Activated CD4-positive, alpha-beta T cell treated with anti-CD3 and anti-CD28 coated beads for 1 hour (primary cell): ENCODE results near the gene GPR119.
"Not testable (repeated sequence)": the region's sequence is repeated elsewhere in the genome, so short reads cannot be mapped to it uniquely, and the experiment has no call there.

ENCODE experiments used
- DNase-seq: peaks from one replicate; pipeline ENCODE4 v3.0.0-alpha.2; 2020

Gene GPR119

DNA sequence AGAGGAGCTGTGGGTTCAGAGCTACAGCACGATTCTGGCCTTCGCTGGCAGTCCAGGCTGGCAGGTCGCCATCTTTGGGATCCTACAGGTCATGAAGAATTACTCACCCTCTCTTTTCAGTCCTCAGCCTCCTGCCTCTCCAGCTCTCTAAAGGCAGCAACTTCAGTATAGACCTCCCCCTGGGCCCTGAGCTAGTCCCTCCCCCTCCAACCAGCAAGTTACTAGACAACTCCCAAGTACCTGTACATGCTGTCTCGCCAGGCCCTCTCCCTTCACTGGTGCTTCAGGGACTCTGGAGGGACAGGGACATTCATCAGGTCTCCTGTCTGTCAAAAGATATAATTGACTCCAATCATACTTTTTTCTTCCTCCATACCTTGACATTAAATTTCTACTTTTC, at the start of gene GPR119:
GPR119 (minus strand) TSS at position 155 of the 400 bp plus-strand sequence. CDS start 227 bp downstream, outside the sequence.
- DNase-seq: no peak

DNA sequence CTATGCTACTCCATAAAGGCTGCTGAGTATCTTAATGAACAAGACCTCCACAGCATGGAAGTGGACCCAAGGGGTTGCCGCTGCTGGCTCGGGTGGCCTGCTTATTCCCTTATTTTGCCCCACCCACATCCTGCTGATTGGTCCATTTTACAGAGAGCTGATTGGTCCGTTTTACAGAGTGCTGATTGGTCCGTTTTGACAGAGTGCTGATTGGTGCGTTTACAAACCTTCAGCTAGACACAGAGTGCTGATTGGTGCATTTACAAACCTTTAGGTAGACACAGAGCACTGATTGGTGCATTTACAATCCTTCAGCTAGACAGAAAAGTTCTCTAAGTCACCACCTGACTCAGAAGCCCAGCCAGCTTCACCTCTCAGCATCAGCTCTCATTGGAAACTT, 43.8 kb upstream of the GPR119 start:
- not testable (repeated sequence) for DNase-seq

- no peak for DNase-seq
Measured at GRCh38 chrX:130426531-130426930, 41.1 kb upstream of the GPR119 start.

GRCh38 chrX:130419263-130419662, 33.8 kb upstream of the GPR119 start:
- DNase-seq: no peak

GRCh38 chrX:130418740-130419139, 33.3 kb upstream of the GPR119 start:
- no peak for DNase-seq

GRCh38 chrX:130418066-130418465, 32.6 kb upstream of the GPR119 start:
- no peak for DNase-seq

DNA sequence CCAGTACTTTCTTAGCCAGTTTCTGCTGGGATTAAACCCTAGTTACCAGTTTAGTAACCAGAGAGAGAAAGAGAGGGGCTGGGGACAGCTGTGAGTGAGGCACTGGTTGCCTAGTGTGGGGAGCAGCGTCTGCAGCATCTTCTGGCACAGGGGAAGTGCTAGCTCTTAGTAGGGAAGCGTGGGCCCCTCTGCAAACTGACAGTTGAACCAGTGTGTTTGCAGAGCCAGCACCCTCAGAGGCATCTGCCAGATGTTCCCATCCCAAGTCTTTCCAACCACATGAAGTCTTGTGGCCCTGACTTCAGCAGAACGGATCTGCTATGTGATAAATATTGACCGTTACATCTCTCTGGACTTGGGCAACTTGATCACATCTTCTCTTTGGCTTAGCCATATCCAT, 31.3 kb upstream of the GPR119 start:
- DNase-seq: no peak

DNA sequence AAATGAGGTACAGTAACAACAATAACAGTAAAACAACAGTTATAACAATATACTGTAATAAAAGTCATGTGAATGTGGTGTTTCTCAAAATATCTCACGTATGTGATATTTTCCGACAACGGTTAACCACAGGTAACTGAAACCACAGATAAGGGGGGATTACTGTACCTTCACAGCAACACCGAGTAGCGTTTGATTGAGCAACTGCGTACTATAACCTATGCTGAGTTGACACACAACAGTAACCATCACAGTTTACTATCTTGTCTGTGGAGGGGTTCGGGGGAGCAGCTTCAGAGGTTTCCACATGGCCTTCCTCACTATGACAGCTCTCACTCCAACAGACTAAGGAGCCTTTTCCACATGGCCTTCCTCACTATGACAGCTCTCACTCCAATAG, 29.7 kb upstream of the GPR119 start:
- DNase-seq: no peak

DNA sequence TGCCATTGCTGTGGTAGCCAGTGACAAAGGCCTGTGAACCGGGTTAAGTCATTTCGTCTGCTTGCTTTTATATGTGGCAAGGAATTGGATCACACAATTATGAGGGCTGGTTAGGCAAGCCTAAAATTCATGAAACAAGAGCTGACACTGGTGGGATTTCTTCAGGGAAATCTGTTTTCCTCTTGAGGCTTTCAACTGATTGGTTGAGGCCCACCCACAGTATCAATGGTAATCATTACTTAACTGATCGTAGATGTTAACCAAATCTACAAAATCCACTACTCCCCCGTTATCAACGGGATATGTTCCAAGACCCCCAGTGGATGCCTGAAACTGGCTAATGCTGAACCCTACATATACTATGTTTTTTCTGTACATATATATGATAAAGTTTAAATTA, 29.3 kb upstream of the GPR119 start:
- DNase-seq: no peak

GRCh38 chrX:130413415-130413814, 27.9 kb upstream of the GPR119 start:
- no peak for DNase-seq

DNA sequence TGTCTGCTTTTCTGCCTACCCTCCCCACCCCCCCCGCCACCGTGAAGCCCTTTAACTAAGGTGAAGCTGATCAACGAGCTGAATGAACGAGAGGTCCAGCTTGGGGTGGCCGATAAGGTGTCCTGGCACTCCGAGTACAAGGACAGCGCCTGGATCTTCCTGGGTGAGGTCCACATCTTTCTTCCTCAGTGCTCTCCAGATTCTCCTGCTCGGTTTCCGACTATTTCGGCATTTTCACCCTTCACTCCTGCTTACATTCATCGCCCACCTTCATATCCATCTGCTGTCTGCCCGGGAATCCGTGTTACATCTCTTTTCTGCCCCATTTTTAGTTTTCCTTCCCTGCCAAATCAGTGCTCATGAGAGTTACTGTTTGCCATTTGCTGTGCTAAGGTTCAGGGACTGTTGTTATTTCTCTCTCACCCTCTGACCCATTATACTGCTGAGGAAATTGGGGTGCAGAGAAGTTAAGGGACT, 16.8 kb upstream of the GPR119 start:
- no peak for DNase-seq

DNA sequence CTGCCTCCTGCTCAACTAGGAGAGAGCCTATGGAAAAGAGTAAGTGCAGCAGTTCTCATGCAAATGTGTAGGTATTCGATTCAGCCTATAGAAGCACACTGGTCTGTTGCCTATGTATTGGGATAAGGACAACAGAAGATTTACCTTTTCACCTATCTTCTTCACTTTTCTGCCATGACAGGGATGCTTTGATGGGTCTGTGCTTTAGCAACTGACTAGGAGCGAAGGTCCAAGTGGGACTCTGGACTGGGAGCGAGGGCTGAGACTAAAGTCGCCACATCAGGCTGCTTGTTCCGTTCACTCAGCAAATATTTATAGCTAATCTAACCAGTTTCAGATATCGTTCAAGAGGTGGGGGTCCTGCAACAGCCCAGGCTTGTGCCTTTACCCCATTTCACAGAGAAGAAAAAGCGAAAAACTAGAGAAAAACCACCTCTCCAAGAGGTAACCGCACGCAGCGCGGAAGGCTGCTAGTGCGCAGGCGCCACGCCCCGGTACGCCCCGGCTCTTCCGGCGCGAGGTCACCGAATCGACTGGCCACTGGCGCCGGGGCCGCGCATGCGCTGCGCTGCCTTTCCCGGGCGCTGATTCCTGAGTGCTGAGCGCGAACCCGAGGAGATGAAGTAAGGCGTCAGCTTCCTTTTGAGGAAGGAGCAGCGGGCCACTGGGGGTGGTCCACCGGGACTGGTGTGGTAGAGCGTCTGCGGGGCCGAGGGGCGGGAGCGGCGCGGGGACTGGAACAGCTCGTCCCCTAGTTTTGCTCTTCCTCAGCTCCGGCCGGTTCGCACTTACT, 16.1 kb upstream of the GPR119 start, which contains the start of gene RBMX2:
RBMX2 (plus strand) TSS at position 573 of the 793 bp plus-strand sequence; CDS start at position 619, 46 bp downstream.
- DNase-seq: peak; percentile 53

- no peak for DNase-seq
Measured at GRCh38 chrX:130395341-130395740, 9.9 kb upstream of the GPR119 start.

DNA sequence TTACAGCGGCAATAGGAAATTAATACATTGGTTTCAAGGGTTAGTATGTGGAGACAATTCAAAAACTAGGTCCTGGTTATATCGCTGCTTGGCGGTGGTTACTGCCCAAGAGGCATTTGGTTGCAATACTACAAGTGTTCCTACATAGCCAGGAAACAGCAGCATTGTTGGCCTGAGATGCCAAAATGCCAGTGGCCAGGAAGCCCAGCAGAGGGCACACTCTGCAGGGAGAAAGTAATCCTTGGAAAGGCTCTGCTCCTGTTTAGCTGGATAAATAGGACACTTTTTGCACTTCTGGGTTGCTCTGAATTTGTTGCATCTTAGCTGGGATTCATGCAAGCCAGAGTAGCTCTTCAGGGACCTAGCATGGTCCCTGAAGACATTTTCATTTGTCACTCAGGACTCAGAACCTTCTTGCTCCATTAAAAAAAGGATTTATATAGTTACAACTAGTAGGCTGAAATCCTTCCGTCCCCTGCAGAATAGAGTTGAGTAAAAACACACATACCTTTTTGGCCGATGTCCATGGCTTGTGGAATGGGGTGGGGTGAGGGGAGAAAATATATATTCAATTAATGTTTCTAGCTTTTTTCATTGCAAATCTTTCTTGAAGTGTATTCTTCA, 8.1 kb upstream of the GPR119 start:
- no peak for DNase-seq

DNA sequence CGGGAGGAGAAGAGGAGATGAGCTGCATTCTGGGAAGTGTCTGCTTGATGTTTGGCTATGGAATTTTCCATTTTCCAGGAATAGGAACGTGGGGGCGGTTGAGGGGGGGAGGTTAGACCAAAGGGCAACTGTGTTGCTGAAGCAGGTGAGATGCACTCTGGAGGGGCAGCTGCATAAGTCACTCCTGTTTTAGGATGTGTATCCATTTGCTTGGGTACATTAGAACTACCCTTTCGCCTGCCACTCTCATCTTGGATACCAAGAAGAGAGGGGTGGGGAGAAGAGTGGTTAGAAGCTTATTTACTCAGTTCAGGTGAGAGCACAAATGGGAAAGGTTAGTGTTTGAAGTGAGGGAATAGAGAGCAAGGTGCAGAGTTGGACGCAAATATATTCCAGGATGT, 934 bp upstream of the GPR119 start:
- DNase-seq: no peak

- no peak for DNase-seq
Measured at GRCh38 chrX:130378024-130378669, 7.3 kb downstream of the GPR119 start.

DNA sequence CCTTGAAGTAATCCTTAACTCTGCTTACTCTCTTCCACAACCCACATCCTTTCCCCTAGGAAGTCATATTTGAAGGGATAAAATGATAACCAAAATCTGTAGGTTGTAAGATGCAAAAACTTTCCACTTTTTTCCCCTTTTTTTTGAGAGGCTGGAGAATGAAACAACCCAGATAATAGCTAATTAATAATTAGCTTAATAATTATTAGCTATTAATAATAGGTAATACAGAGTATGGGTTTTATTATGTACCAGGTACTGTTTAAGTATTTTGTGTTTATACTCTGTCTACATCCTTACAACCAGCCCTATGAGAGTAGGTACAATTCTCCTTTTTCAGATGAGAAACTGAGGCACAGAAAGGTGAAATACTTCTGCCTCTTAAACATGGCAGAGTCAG, 9.4 kb downstream of the GPR119 start:
- DNase-seq: no peak

DNA sequence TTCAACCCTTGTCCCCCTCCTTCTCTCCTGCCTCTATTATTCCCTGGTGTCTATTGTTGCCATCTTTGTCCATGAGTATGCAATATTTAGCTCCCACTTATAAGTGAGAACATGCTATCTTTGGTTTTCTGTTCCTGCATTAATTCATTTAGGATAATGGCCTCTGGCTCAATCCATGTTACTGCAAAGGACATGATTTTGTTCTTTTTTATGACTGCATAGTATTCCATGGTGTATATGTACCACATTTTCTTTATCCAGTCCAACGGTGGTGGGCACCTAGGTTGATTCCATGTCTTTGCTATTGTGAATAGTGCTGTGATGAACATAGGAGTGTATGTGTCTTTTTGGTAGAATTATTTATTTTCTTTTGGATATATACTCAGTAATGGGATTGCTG, 33.4 kb downstream of the GPR119 start:
- not testable (repeated sequence) for DNase-seq

DNA sequence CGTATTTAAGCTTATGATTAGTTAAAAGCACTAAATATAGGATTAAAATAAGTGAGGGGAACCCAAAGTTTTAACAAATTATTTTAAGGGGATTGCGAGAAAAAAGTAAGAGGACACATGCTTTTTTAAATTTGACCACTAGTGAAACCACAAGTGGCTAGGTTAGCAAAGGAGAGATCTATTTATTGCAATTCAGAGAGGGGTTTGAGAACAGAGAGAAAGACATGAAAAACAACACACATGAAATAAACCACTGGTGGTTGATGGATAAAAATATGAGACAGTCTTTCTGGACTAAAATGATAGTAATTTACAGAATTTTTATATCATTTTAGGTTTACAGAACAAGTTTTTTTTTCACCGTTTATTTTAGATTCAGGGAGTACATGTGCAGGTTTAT, 33.9 kb downstream of the GPR119 start:
- DNase-seq: no peak

DNA sequence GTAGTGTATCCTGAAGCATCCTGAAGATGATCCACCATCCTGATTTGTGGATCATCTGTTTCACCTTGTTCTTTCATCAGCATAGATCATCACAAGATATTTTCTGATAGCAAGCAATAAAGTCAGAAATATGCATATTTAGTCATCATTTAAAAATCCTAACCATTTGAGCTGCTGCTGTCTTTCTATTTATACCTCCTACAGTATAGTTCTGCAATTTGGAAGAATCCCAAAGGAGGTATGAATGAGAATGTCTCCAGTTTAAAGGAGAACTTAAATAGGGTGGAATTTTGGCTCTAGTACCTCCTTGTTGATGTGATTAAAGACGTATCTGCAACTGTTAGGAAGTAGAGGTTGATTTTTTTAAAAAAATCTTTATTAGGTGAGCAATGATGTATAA, 38.2 kb downstream of the GPR119 start:
- DNase-seq: no peak

DNA sequence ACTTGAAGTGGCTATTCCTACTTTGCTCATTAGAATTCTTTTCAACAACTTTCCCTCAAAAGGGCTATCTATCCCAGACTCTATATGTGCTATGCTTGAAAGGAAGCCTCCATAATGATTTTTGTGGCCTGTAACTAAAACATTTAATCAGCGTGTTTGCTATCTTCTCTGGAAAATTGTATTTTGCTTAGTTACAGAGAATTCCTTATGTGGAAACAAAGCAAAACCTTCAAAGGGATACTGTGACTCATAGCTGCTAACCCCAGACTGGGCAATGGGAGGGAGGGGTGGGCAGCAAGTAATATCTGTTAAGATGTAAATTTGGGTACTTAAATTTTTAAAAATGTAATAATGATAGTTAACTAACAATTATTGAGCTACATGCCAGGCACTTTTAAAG, 42.1 kb downstream of the GPR119 start:
- no peak for DNase-seq

GRCh38 chrX:130340271-130340670, 45.2 kb downstream of the GPR119 start:
- DNase-seq: no peak

GRCh38 chrX:130339408-130340222, 45.9 kb downstream of the GPR119 start, which contains the start of gene SLC25A14:
TSS of gene SLC25A14 (plus strand) at chrX:130339919. CDS start at chrX:130340279, 360 bp downstream.
- peak; percentile 51 for DNase-seq
